ENCODE data around the gene ANK3. TPM values are rescaled to one million over a fixed set of nuclear protein-coding genes. Genes with fewer than 3 reads are reported as not detected.

The ANK3 gene
- total RNA-seq, 1 donor from 2014 or later = 12.6 TPM

DNA sequence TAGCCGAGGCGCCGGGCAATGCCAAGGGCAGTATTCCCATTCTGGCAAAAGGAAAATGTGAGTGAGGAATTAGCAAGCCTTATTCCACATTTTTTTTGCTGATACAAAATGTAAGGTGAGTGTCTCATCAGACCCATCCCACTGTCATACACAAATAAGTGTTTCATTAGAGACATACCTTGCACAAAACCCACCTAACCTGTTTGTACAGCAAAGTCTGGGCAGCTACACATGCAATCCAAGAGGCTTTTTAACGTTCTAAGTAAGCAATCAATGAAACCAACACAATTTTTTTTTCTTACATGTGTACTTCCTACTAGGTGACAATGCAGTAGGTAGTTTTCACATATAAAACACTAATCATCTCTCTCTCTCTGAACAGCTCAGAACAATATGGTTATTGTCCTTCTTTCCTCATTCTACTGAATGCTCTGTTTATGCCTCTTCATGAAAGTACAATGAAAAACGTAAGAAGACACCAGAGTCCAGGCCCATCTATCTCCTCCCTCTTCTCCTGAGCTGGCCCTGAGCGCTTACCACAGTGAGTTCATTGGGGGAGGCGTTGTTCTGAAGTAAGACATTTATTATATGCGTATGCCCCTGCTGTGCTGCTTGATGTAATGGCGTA lies 217.2 kb downstream of the ANK3 start:
- Mint-ChIP-seq H3K27me3 (ENCODE audit: unreplicated experiment) (peaks cover 7% of the 10 kb centered on the region), H3K4me1 (ENCODE audit: unreplicated experiment) (peaks cover 19% of the 10 kb centered on the region), H3K9me3 (ENCODE audit: unreplicated experiment) (no peaks in the 10 kb centered on the region), H3K4me3 (ENCODE audit: unreplicated experiment) (no peak overlapping the region), H3K36me3 (ENCODE audit: low read depth, unreplicated experiment) (no peaks in the 10 kb centered on the region), H3K27ac (ENCODE audit: unreplicated experiment) (no peak overlapping the region)
- DNase-seq (ENCODE audit: low spot score) = no peak
- TF ChIP-seq, protein P1, sequence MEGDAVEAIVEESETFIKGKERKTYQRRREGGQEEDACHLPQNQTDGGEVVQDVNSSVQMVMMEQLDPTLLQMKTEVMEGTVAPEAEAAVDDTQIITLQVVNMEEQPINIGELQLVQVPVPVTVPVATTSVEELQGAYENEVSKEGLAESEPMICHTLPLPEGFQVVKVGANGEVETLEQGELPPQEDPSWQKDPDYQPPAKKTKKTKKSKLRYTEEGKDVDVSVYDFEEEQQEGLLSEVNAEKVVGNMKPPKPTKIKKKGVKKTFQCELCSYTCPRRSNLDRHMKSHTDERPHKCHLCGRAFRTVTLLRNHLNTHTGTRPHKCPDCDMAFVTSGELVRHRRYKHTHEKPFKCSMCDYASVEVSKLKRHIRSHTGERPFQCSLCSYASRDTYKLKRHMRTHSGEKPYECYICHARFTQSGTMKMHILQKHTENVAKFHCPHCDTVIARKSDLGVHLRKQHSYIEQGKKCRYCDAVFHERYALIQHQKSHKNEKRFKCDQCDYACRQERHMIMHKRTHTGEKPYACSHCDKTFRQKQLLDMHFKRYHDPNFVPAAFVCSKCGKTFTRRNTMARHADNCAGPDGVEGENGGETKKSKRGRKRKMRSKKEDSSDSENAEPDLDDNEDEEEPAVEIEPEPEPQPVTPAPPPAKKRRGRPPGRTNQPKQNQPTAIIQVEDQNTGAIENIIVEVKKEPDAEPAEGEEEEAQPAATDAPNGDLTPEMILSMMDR (IDR thresholded peaks at IDR 0.05; ENCODE audit: unreplicated experiment) = no peak

DNA sequence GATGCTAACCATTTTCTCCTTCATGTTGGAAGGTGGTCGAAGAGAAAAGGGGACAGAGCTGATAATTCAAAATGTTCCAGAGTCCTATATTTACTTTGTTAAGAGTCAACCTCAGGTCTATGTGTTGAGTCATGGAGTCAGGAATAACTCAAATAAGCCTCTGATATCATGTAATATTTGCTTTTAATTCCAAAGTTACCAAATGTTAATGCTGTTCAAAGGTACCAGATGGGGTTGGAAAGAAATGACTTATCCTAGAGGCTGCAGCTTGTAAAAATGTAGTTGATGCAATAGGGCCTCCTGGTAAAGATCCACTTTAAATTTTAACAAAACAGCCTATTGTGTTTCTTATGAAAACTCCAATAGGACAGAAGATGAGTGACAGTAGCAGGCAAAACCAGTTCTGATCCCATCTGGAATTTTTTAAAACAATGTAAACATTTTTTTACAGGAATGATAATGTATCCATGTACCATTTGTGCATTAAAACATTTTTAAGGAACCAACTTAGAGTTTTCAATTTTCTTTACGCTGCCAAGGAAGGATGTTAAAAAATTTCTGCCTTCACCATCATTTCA lies 218.2 kb downstream of the ANK3 start:
- Mint-ChIP-seq H3K27me3 (ENCODE audit: unreplicated experiment) (peaks cover 7% of the 10 kb centered on the region), H3K27ac (ENCODE audit: unreplicated experiment) (no peak overlapping the region), H3K9me3 (ENCODE audit: unreplicated experiment) (no peaks in the 10 kb centered on the region), H3K4me1 (ENCODE audit: unreplicated experiment) (peaks cover 13% of the 10 kb centered on the region), H3K36me3 (ENCODE audit: low read depth, unreplicated experiment) (no peaks in the 10 kb centered on the region), H3K4me3 (ENCODE audit: unreplicated experiment) (no peak overlapping the region)
- DNase-seq (ENCODE audit: low spot score) = no peak
- TF ChIP-seq, protein P1 (IDR thresholded peaks at IDR 0.05; ENCODE audit: unreplicated experiment) = no peak

DNA sequence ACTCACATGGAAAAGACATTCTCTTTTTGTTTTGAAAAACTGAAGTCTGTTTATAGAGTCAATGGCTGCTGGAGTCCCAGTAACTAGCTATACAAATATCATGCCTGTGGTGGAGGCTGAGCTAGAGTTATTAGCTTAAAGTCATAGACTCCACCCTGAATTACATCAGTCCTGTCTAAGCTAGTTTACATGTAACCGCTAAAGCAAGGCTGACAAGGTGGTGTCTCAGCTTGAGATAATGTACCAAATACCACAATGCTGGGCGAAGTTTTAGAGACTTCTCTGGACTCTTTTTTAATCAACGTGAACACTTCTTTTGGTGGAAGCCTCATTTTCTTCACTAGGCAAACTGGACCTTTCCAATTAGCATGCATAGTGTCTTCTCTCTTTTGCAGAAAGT lies 219.4 kb downstream of the ANK3 start:
- H3K36me3 Mint-ChIP-seq (ENCODE audit: low read depth, unreplicated experiment) = no peaks in the 10 kb centered on the region
- no peak for DNase-seq (ENCODE audit: low spot score)
- no peak overlapping the region for H3K4me3 Mint-ChIP-seq (ENCODE audit: unreplicated experiment)
- H3K9me3 Mint-ChIP-seq (ENCODE audit: unreplicated experiment) = no peaks in the 10 kb centered on the region
- no peak overlapping the region for H3K27ac Mint-ChIP-seq (ENCODE audit: unreplicated experiment)
- TF ChIP-seq, protein P1 (IDR thresholded peaks at IDR 0.05; ENCODE audit: unreplicated experiment) = no peak
- H3K27me3 Mint-ChIP-seq (ENCODE audit: unreplicated experiment) = peaks cover 7% of the 10 kb centered on the region
- peaks cover 7% of the 10 kb centered on the region for H3K4me1 Mint-ChIP-seq (ENCODE audit: unreplicated experiment)

DNA sequence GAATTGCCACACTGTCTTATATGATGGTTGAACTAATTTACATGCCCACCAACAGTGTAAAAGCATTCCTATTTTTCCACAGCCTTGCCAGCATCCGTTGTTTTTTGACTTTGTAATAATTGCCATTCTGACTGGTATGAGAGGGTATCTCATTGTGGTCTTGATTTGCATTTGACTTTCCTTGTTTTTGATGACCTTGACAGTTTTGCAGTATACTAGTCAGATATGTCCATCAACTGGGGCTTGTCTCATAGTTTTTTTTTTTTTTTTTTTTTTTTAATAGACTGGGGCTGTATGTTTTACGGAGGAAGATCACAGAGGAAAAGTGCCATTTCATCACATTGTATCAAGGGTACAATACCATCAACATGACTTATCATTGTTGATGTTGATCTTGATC lies 220.6 kb downstream of the ANK3 start:
- no peaks in the 10 kb centered on the region for H3K9me3 Mint-ChIP-seq (ENCODE audit: unreplicated experiment)
- H3K4me3 Mint-ChIP-seq (ENCODE audit: unreplicated experiment) = no peak overlapping the region
- TF ChIP-seq, protein P1 (IDR thresholded peaks at IDR 0.05; ENCODE audit: unreplicated experiment) = no peak
- H3K36me3 Mint-ChIP-seq (ENCODE audit: low read depth, unreplicated experiment) = no peaks in the 10 kb centered on the region
- peaks cover 3% of the 10 kb centered on the region for H3K4me1 Mint-ChIP-seq (ENCODE audit: unreplicated experiment)
- no peak overlapping the region for H3K27ac Mint-ChIP-seq (ENCODE audit: unreplicated experiment)
- H3K27me3 Mint-ChIP-seq (ENCODE audit: unreplicated experiment) = peaks cover 8% of the 10 kb centered on the region
- no peak for DNase-seq (ENCODE audit: low spot score)

DNA sequence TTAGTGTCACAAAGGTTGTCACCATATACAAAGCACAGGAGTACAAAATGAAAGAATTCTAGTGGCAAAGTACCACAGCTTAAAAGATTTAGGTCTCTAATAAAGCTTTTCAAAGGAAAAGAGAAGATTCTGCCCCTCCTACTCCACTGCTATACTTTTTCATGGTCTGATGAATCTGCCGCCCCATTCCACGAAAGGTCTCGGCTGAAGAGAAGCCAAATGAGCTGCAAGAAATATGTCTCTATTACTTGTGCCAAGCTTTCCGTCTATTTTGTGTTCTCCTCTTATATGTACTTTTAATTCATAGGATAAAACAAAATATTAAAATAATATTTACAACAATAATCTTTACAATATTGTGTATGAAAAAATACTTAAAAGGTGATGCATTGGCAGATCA lies 222.6 kb downstream of the ANK3 start:
- Mint-ChIP-seq H3K9me3 (ENCODE audit: unreplicated experiment) (no peaks in the 10 kb centered on the region), H3K27ac (ENCODE audit: unreplicated experiment) (no peak overlapping the region), H3K4me3 (ENCODE audit: unreplicated experiment) (no peak overlapping the region), H3K27me3 (ENCODE audit: unreplicated experiment) (peaks cover 8% of the 10 kb centered on the region), H3K36me3 (ENCODE audit: low read depth, unreplicated experiment) (no peaks in the 10 kb centered on the region), H3K4me1 (ENCODE audit: unreplicated experiment) (no peaks in the 10 kb centered on the region)
- DNase-seq (ENCODE audit: low spot score) = no peak
- TF ChIP-seq, protein P1 (IDR thresholded peaks at IDR 0.05; ENCODE audit: unreplicated experiment) = no peak

Measured in endothelial cell (in vitro differentiated cells).